ENCODE data around the gene SHB.

The SHB gene

GRCh38 chr9:38068701-38069628 is at the start of gene SHB:
Gene SHB, minus strand, starts transcription at chr9:38069227. Its CDS starts 582 bp downstream, at chr9:38068645.
- peak; percentile 53 for TF ChIP-seq CTCF (IDR thresholded peaks at IDR 0.05; ENCODE audit: low read depth, low read length, missing control alignments)
- no peak for DNase-seq (ENCODE audit: low read depth)
- in situ Hi-C loops (cut with HindIII; ENCODE audit: low sequenced_read_pairs) = loop anchor here (10.0 kb wide), 1 partner anchor 104 kb away; no protein-coding TSS in a partner anchor
- peak within 1 kb of the TSS; percentile 87 for H3K4me3 ChIP-seq (ENCODE audit: low read depth, low read length)

- in situ Hi-C loops (cut with HindIII; ENCODE audit: low sequenced_read_pairs) = loop anchor here (25.0 kb wide), 2 partner anchors 220 to 380 kb away; no protein-coding TSS in a partner anchor
Measured at GRCh38 chr9:38117651-38118050, 48.6 kb upstream of the SHB start.

GRCh38 chr9:38114905-38115304 is 45.9 kb upstream of the SHB start:
- in situ Hi-C loops (cut with HindIII; ENCODE audit: low sequenced_read_pairs) = loop anchor here (25.0 kb wide), 2 partner anchors 222 to 378 kb away; no protein-coding TSS in a partner anchor
- no peak overlapping the region for H3K4me3 ChIP-seq (ENCODE audit: low read depth, low read length)
- DNase-seq (ENCODE audit: low read depth) = no peak
- no peak for TF ChIP-seq CTCF (IDR thresholded peaks at IDR 0.05; ENCODE audit: low read depth, low read length, missing control alignments)

More at GRCh38 chr9:38117651-38118050, 48.6 kb upstream of the SHB start:
- DNase-seq (ENCODE audit: low read depth) = no peak
- TF ChIP-seq CTCF (IDR thresholded peaks at IDR 0.05; ENCODE audit: low read depth, low read length, missing control alignments) = no peak
- H3K4me3 ChIP-seq (ENCODE audit: low read depth, low read length) = no peak overlapping the region

- TF ChIP-seq CTCF (IDR thresholded peaks at IDR 0.05; ENCODE audit: low read depth, low read length, missing control alignments) = no peak
- no peak for DNase-seq (ENCODE audit: low read depth)
- H3K4me3 ChIP-seq (ENCODE audit: low read depth, low read length) = no peak overlapping the region
- in situ Hi-C loops (cut with HindIII; ENCODE audit: low sequenced_read_pairs) = loop anchor here (25.0 kb wide), 2 partner anchors 225 to 375 kb away; no protein-coding TSS in a partner anchor
Measured at GRCh38 chr9:38112456-38112855, 43.4 kb upstream of the SHB start.

GRCh38 chr9:38112049-38112448 is 43.0 kb upstream of the SHB start:
- in situ Hi-C loops (cut with HindIII; ENCODE audit: low sequenced_read_pairs) = loop anchor here (25.0 kb wide), 2 partner anchors 225 to 375 kb away; no protein-coding TSS in a partner anchor
- no peak overlapping the region for H3K4me3 ChIP-seq (ENCODE audit: low read depth, low read length)
- TF ChIP-seq CTCF (IDR thresholded peaks at IDR 0.05; ENCODE audit: low read depth, low read length, missing control alignments) = no peak
- DNase-seq (ENCODE audit: low read depth) = no peak

- TF ChIP-seq CTCF (IDR thresholded peaks at IDR 0.05; ENCODE audit: low read depth, low read length, missing control alignments) = no peak
- in situ Hi-C loops (cut with HindIII; ENCODE audit: low sequenced_read_pairs) = loop anchor here (25.0 kb wide), 2 partner anchors 227 to 373 kb away; no protein-coding TSS in a partner anchor
- DNase-seq (ENCODE audit: low read depth) = no peak
- H3K4me3 ChIP-seq (ENCODE audit: low read depth, low read length) = no peak overlapping the region
Measured at GRCh38 chr9:38110476-38110875, 41.4 kb upstream of the SHB start.
